Measurements from ENCODE around the gene MOCS1. TPM values are rescaled to one million over a fixed set of nuclear protein-coding genes. Genes with fewer than 3 reads are reported as not detected.

MOCS1 gene
- total RNA-seq, 2 experiments from 2014 or later = 0.51 to 0.76 TPM

DNA sequence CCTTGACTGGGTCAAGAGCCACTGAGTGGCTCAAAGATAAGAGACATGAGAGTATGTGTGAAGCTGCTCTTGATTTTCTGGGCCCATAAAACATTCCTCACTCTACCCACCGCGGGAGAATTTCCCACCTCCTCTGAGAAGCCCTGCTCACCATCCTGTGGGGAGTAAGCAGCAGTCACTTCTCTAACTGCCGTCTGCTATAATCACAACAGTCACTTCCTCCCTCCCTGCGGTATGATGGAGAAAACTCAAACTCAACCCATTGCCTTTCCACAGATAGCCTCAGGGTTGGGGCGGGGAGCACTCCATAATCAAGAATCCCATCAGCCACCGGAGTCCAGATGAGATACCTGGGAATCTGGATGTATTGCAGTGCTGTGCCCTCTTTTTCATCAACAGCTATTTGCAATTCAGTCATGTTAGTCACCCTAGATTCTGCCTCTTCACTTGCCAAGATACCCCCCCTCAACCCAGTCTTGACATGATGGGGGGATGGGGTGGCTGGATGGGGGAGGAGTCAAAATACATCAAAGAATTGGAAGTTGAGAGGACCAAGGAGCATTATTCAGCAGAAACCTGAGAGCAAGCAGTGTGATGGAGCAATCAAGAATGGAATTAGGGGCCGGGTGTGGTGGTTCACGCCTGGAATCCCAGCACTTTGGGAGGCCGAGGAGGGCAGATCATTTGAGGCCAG is 5.1 kb downstream of the MOCS1 start:
- H3K27me3 Mint-ChIP-seq = peaks cover 20% of the 10 kb centered on the region
- ChIA-PET CTCF (no interaction called here), POLR2A (no interaction called here)
- no peaks in the 10 kb centered on the region for H3K4me1 Mint-ChIP-seq (ENCODE audit: low read depth)
- H3K4me3 Mint-ChIP-seq = no peak overlapping the region
- DNase-seq = no peak
- intact Hi-C loops (cut with micrococcal nuclease) = no loop called here
- no peak overlapping the region for H3K27ac Mint-ChIP-seq
- peaks cover 4% of the 10 kb centered on the region for H3K9me3 Mint-ChIP-seq
- H3K36me3 Mint-ChIP-seq = no peaks in the 10 kb centered on the region

DNA sequence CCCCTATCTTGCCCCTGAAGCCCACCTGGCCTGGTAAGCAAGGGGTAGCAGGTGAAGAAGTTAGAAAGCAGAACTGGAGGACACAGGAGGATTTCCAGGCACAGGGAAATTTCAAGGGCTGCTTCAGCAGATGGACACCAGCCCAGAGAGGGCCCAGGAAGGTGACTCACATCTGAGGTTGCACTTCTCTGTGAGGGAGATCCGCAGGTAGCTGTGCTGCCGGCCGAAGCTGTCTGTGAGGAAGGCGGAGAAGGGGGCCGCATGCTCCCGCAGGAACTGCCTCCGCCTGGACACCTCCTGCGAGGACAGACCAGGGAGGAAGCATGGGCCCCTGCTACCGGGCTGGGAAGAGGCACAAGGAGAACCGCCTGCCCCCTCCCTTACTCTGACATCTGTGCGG is 7.1 kb downstream of the MOCS1 start:
- Mint-ChIP-seq H3K4me3 (no peak overlapping the region), H3K27me3 (peaks cover 8% of the 10 kb centered on the region), H3K4me1 (ENCODE audit: low read depth) (no peaks in the 10 kb centered on the region), H3K27ac (no peak overlapping the region), H3K36me3 (no peaks in the 10 kb centered on the region), H3K9me3 (peaks cover 4% of the 10 kb centered on the region)
- intact Hi-C loops (cut with micrococcal nuclease) = no loop called here
- DNase-seq = no peak
- ChIA-PET CTCF (no interaction called here), POLR2A (no interaction called here)

DNA sequence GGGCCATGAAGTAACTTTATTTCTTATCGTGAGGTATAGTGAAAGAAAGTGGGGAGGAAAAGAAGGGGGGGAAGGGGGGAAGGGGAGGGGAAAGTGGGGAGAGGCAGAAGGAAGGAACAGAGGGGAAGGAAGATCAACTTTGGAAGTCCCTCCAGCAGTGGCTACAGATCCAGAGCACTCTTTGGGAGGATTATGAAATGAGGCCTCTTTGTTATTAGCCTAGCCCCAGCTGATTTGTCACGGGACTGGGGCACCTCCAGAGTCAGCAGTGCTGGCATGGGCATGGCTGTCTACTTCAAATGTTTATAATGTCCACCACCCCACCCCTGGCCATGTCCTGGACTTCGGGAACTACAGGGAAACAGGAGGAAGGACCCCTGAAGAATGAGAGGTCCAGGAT is 7.6 kb downstream of the MOCS1 start:
- H3K9me3 Mint-ChIP-seq = peaks cover 4% of the 10 kb centered on the region
- peaks cover 4% of the 10 kb centered on the region for H3K27me3 Mint-ChIP-seq
- no peak for DNase-seq
- POLR2A ChIA-PET = no interaction called here
- intact Hi-C loops (cut with micrococcal nuclease) = no loop called here
- no peaks in the 10 kb centered on the region for H3K4me1 Mint-ChIP-seq (ENCODE audit: low read depth)
- CTCF ChIA-PET = no interaction called here
- H3K4me3 Mint-ChIP-seq = no peak overlapping the region
- H3K27ac Mint-ChIP-seq = no peak overlapping the region
- H3K36me3 Mint-ChIP-seq = no peaks in the 10 kb centered on the region

DNA sequence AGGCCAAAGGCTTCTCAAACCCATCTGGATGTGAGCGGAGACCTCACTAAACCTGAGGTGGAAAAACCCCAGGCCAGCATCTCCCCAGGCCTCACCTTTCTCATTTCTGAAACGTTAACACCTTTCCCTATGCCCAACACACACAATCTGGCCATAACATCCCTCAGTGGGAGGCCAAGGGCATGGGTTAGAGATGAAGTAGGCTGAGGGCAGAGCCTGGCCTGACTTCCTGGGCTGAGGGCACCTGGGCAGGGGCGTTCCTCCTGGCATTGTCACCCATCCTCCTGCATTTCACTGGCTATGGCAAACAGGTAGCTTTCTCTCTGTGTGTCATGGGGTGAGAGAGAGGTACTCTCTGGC is 8.4 kb downstream of the MOCS1 start:
- Mint-ChIP-seq H3K9me3 (peaks cover 4% of the 10 kb centered on the region), H3K27me3 (peaks cover 4% of the 10 kb centered on the region), H3K4me1 (ENCODE audit: low read depth) (no peaks in the 10 kb centered on the region), H3K36me3 (no peaks in the 10 kb centered on the region), H3K4me3 (no peak overlapping the region), H3K27ac (no peak overlapping the region)
- ChIA-PET CTCF (no interaction called here), POLR2A (no interaction called here)
- no peak for DNase-seq
- intact Hi-C loops (cut with micrococcal nuclease) = no loop called here

DNA sequence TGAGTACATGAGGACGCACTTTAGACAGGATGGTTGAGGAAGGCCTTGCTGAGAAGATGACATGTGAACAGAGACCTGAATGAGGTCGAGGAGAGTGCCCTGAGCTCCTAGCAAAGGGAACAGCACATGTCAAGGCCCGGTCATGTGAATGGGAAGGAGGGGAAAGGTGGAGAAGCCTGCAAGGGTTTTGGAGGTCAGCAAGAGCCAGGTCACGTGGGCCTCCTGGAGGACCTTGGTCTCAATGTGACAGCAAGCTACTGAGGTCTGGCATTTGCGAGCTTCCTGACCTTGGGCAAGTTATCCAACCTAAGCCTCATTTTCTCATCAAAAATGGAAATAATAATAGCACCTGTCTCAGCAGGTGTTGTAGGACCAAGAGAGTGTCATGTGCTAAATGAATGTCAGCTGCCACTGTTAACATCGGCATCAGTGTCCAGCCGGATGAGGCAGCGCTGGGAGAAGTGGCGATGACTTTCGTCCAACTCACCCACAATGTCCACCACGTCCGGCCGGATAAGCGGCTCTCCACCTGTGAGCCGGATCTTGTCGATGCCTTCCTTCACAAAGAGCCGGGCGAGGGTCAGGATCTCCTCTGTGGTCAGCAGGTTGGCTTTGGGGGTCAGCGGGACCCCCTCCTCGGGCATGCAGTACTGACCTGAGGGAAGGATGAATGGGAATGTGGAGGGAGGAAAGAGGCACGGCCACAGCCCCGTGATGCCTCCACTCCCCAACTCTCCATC is 8.9 kb downstream of the MOCS1 start:
- ChIA-PET CTCF (no interaction called here), POLR2A (no interaction called here)
- intact Hi-C loops (cut with micrococcal nuclease) = no loop called here
- no peak overlapping the region for H3K4me3 Mint-ChIP-seq
- H3K27me3 Mint-ChIP-seq = peaks cover 4% of the 10 kb centered on the region
- H3K4me1 Mint-ChIP-seq (ENCODE audit: low read depth) = no peaks in the 10 kb centered on the region
- H3K27ac Mint-ChIP-seq = no peak overlapping the region
- peaks cover 4% of the 10 kb centered on the region for H3K9me3 Mint-ChIP-seq
- H3K36me3 Mint-ChIP-seq = no peaks in the 10 kb centered on the region
- no peak for DNase-seq

DNA sequence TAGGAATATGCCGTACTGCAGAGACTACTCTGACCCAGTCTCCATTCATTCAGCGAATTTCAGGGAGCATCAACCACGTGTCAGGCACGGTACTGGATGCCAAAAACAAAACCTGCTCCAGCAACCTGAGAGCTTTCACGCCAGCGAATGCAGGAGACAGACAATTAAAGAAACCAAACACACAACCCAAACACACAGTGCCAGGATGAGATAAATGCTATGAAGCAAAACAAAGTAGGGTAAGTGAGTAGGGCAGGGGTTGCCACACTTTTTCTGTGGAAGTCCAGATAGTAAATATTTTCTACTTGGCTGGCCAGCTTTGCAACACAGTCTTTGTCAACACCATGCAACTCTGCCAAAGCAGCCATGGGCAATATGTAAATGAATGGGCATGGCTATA is 10.0 kb downstream of the MOCS1 start:
- H3K36me3 Mint-ChIP-seq = no peaks in the 10 kb centered on the region
- DNase-seq = no peak
- peaks cover 4% of the 10 kb centered on the region for H3K9me3 Mint-ChIP-seq
- H3K4me1 Mint-ChIP-seq (ENCODE audit: low read depth) = no peaks in the 10 kb centered on the region
- CTCF ChIA-PET = no interaction called here
- intact Hi-C loops (cut with micrococcal nuclease) = no loop called here
- H3K4me3 Mint-ChIP-seq = no peak overlapping the region
- POLR2A ChIA-PET = no interaction called here
- peaks cover 2% of the 10 kb centered on the region for H3K27me3 Mint-ChIP-seq
- no peak overlapping the region for H3K27ac Mint-ChIP-seq

DNA sequence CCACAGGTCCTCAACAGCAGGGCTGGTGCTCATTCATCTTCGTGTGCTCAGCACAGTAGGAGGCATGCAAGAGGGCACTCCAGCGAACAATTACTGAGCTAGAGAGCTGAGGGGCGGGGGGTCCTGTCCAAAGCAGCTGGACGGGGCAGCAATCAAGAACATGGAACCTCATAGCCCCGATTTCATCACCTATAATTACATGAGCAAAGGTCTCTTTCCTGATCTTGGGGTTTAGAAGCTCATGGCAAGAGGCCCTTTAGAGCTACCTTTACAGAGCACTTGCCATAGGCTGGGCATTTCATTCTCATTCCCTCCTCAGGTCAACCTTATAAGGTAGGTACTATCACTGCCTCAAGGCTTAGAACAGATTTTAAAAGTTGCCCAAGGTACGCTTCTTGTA is 10.4 kb downstream of the MOCS1 start:
- H3K9me3 Mint-ChIP-seq = peaks cover 4% of the 10 kb centered on the region
- no peaks in the 10 kb centered on the region for H3K27me3 Mint-ChIP-seq
- H3K4me1 Mint-ChIP-seq (ENCODE audit: low read depth) = no peaks in the 10 kb centered on the region
- no peak overlapping the region for H3K4me3 Mint-ChIP-seq
- intact Hi-C loops (cut with micrococcal nuclease) = no loop called here
- ChIA-PET CTCF (no interaction called here), POLR2A (no interaction called here)
- DNase-seq = no peak
- H3K36me3 Mint-ChIP-seq = no peaks in the 10 kb centered on the region
- H3K27ac Mint-ChIP-seq = no peak overlapping the region

DNA sequence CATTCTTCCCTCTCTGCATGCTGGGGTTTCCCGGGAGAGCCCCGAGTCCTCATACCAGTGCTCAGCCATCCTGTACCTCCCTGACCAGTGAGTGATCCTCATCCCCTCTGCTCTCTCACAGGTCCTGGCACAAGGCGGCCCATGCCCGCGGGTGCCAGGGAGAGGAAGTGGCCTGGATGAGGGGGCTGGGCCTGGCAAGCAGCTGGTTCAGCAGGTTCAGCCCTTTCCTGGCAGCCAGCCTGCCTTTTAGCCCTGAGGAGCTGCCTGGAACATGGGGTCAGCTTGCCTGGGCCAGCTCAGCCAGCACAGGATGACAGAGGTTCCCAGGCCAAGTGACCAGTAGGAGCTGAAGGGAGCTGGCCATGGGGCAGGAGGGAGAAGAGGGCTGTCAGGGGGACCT is 10.9 kb downstream of the MOCS1 start:
- no peak overlapping the region for H3K4me3 Mint-ChIP-seq
- intact Hi-C loops (cut with micrococcal nuclease) = no loop called here
- DNase-seq = no peak
- no peak overlapping the region for H3K27ac Mint-ChIP-seq
- no peaks in the 10 kb centered on the region for H3K27me3 Mint-ChIP-seq
- no peaks in the 10 kb centered on the region for H3K4me1 Mint-ChIP-seq (ENCODE audit: low read depth)
- POLR2A ChIA-PET = no interaction called here
- peaks cover 4% of the 10 kb centered on the region for H3K9me3 Mint-ChIP-seq
- H3K36me3 Mint-ChIP-seq = no peaks in the 10 kb centered on the region
- CTCF ChIA-PET = no interaction called here

DNA sequence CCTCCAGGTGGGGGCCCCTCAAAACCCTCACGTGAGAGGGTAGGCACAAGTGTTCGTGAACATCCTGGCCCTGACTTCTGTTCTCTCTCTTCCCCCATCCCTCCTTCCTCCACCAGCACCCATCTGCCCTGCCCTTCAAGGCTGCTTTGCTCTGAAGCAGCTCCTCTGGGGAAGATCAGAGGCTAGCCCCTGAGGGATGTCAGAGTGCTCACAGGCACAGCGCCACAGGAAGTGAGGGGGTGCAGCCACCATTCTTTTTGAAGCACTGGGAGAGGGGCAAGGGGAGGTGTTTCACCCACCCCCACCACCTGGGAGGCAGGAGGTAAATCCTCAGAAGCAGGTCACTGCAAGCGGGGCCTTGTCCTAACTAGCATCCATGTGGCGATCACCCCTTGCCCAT is 11.4 kb downstream of the MOCS1 start:
- H3K9me3 Mint-ChIP-seq = peaks cover 4% of the 10 kb centered on the region

DNA sequence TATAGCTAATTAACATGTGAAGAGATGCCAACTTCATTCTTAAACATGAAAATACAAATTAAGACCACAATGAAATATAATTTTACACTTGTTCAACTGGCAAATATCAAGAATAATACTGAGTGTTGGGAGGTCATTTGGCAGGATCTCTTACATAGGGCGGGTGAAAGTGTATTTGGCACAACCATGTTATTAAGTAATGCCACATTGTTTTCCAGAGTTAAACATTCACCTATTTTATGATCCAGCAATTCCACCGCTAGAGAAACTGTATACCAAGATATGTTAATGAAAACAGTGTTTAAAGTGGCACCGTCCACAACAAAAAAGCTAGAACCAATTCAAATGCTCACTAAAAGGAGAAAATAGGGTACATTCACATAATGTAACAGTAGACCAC is 14.1 kb downstream of the MOCS1 start:
- H3K27me3 Mint-ChIP-seq = no peaks in the 10 kb centered on the region
- ChIA-PET CTCF (no interaction called here), POLR2A (no interaction called here)
- no peak overlapping the region for H3K4me3 Mint-ChIP-seq
- no peak for DNase-seq
- intact Hi-C loops (cut with micrococcal nuclease) = no loop called here
- no peak overlapping the region for H3K27ac Mint-ChIP-seq
- H3K9me3 Mint-ChIP-seq = no peaks in the 10 kb centered on the region
- H3K4me1 Mint-ChIP-seq (ENCODE audit: low read depth) = no peaks in the 10 kb centered on the region
- H3K36me3 Mint-ChIP-seq = no peaks in the 10 kb centered on the region

More for the DNA sequence above, 11.4 kb downstream of the MOCS1 start:
- no peaks in the 10 kb centered on the region for H3K4me1 Mint-ChIP-seq (ENCODE audit: low read depth)
- H3K27me3 Mint-ChIP-seq = no peaks in the 10 kb centered on the region
- intact Hi-C loops (cut with micrococcal nuclease) = no loop called here
- ChIA-PET POLR2A (no interaction called here), CTCF (no interaction called here)
- no peak overlapping the region for H3K4me3 Mint-ChIP-seq
- H3K36me3 Mint-ChIP-seq = no peaks in the 10 kb centered on the region
- no peak for DNase-seq
- no peak overlapping the region for H3K27ac Mint-ChIP-seq

DNA sequence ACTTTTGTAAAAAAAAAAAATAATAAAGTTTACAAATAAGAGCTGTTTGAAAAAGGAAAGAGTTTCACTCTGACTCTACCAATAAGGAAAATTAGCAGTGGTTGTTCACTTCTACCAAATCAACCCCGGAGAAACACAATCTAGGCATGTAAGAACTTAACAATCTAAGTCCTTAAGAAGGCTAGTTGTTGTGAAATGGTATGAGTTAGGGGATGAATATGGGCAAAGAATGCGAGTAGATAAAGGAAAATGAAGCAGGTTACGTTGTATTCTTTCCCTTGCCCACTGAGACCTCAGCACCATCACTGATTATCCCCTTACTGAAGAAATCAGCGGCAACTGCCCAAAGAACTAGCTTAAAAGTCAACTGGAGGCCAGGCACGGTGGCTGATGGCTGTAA is 15.4 kb downstream of the MOCS1 start:
- no peak overlapping the region for H3K4me3 Mint-ChIP-seq
- H3K27ac Mint-ChIP-seq = no peak overlapping the region
- no peaks in the 10 kb centered on the region for H3K36me3 Mint-ChIP-seq
- ChIA-PET POLR2A (no interaction called here), CTCF (no interaction called here)
- no peak for DNase-seq
- peaks cover 3% of the 10 kb centered on the region for H3K27me3 Mint-ChIP-seq
- intact Hi-C loops (cut with micrococcal nuclease) = no loop called here
- H3K9me3 Mint-ChIP-seq = no peaks in the 10 kb centered on the region
- no peaks in the 10 kb centered on the region for H3K4me1 Mint-ChIP-seq (ENCODE audit: low read depth)

DNA sequence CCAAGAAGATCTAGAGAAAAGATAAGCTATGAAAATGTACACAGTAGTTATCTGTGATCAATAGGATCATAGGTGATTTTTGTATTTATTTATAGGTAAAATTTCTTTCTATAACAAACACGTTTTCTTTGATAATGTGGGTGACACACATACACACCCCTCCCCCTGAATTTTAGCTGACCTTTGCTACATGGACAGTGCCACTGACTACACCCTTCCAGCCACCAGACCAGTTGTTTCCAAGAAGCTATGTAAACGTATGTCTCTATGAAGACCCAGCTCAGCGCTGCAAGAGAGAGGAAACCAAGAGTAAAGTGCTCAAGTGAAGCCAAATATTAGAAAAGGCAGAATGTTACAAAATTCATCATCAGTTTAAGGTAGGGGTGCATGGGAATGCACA is 16.3 kb downstream of the MOCS1 start:
- no peak overlapping the region for H3K27ac Mint-ChIP-seq
- no peaks in the 10 kb centered on the region for H3K36me3 Mint-ChIP-seq
- no peaks in the 10 kb centered on the region for H3K4me1 Mint-ChIP-seq (ENCODE audit: low read depth)
- no peak overlapping the region for H3K4me3 Mint-ChIP-seq
- CTCF ChIA-PET = no interaction called here
- H3K9me3 Mint-ChIP-seq = no peaks in the 10 kb centered on the region
- H3K27me3 Mint-ChIP-seq = peaks cover 3% of the 10 kb centered on the region
- no peak for DNase-seq
- intact Hi-C loops (cut with micrococcal nuclease) = no loop called here
- POLR2A ChIA-PET = no interaction called here

DNA sequence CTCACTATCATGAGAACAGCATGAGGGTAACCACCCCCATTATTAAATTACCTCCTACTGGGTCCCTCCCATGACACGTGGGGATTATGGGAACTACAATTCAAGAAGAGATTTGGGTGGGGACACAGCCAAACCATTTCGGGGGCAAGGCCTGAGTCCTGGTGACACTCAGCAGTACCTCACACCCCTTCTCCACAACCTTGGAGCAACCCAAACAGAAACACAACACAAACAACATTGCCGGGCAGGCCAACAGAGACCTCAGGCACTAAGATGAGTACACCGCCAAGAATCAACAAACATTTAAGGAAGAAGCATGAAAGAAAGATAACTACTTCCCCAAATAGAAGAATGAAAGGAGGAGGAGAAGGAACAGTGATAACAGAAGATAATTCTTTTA is 16.9 kb downstream of the MOCS1 start:
- ChIA-PET CTCF (no interaction called here), POLR2A (no interaction called here)
- intact Hi-C loops (cut with micrococcal nuclease) = no loop called here
- Mint-ChIP-seq H3K27ac (no peak overlapping the region), H3K4me1 (ENCODE audit: low read depth) (no peaks in the 10 kb centered on the region), H3K36me3 (no peaks in the 10 kb centered on the region), H3K4me3 (no peak overlapping the region), H3K9me3 (no peaks in the 10 kb centered on the region), H3K27me3 (peaks cover 3% of the 10 kb centered on the region)
- DNase-seq = no peak
